Subcutaneous adipose tissue (tissue), 4 donors: Measurements from ENCODE around the gene TPST1. TPM values are rescaled to one million over a fixed set of nuclear protein-coding genes. Genes with fewer than 3 reads are reported as not detected.

Source experiments
- total RNA-seq, 4 donors: library from RNA; depleted of rRNA; stranded (reverse); fragments of >200 nt; gene quantifications; one replicate each; pipeline ENCODE4 v1.1.0, GENCODE V29; 2016
- TF ChIP-seq, protein P1 (sequence below): fragments of 450-650 bp; IDR thresholded peaks from one replicate; pipeline ENCODE4 v1.5.1; 2016; ENCODE audit warnings: low read depth, mild to moderate bottlenecking, control low read depth, antibody characterized with exemption, moderate library complexity

Gene TPST1
- total RNA-seq, 4 donors from 2014 or later, result 20.7 to 41.3 (median 22.6) TPM

DNA sequence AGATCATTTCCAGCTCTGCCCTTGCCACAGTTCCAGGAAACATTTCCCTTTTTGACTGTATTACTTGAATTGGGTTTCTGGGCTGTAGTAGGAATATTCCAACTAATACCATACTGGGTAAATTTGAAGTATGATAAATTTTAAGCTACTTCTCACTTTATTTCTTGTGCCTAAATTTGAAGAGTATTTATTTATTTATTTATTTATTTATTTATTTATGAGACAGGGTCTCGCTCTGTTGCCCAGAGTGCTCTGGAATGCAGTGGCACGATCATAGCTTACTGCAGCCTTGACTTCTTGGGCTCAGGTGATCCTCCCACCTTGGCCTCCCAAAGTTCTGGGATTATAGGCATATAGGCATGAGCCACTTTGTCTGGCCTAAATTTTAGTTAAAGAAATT lies 105.5 kb downstream of the TPST1 start:
- TF ChIP-seq, protein P1, sequence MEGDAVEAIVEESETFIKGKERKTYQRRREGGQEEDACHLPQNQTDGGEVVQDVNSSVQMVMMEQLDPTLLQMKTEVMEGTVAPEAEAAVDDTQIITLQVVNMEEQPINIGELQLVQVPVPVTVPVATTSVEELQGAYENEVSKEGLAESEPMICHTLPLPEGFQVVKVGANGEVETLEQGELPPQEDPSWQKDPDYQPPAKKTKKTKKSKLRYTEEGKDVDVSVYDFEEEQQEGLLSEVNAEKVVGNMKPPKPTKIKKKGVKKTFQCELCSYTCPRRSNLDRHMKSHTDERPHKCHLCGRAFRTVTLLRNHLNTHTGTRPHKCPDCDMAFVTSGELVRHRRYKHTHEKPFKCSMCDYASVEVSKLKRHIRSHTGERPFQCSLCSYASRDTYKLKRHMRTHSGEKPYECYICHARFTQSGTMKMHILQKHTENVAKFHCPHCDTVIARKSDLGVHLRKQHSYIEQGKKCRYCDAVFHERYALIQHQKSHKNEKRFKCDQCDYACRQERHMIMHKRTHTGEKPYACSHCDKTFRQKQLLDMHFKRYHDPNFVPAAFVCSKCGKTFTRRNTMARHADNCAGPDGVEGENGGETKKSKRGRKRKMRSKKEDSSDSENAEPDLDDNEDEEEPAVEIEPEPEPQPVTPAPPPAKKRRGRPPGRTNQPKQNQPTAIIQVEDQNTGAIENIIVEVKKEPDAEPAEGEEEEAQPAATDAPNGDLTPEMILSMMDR, result no peak

DNA sequence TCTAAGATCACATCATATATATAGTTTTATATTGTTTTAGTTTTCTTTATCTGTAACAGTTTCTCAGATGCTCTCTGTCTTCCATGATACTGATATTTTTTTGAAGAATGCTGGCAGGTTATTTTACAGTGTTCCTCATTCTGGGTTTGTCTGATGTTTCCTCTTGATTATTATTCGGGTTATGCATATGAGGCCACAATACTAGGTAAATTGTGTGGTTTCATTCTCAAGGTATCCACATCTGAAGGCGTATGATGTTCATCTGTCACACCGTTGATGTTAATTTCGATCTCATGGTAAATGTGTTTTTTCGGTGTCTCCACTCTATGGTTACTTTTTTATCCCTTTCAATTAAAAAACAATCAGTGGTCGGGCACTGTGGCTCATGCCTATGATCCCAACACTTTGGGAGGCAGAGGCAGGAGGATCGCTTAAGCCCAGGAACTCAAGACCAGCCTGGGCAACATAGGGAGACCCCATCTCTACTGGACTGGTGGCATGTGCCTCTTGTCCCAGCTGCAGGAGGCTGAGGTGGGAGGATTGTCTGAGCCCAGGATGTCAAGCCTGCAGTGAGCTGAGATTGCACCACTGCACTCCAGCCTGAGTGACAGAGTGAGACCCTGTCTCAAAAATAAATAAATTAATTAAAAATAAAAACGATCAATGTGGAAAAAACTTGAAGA lies 108.9 kb downstream of the TPST1 start:
- TF ChIP-seq, protein P1, result no peak

DNA sequence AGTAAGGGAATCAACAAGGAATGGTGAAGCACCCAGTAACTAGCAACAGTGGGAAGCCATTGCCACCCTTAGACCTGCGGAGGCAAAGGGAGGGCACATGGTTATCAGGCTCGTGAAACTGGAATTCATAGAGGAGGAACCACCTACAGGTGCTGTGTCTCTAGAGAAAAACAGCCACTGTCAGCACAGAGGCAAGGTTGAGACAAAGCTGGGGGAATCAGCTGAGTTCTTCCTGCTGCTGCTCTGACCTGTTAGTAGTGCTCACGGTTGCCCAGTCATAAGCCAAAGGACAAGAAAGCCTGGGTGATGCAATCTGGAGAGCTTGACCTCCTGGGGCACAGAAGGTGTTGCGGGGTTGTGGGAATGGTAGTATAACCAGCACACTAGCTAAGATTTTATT lies 110.1 kb downstream of the TPST1 start:
- TF ChIP-seq, protein P1, result no peak

DNA sequence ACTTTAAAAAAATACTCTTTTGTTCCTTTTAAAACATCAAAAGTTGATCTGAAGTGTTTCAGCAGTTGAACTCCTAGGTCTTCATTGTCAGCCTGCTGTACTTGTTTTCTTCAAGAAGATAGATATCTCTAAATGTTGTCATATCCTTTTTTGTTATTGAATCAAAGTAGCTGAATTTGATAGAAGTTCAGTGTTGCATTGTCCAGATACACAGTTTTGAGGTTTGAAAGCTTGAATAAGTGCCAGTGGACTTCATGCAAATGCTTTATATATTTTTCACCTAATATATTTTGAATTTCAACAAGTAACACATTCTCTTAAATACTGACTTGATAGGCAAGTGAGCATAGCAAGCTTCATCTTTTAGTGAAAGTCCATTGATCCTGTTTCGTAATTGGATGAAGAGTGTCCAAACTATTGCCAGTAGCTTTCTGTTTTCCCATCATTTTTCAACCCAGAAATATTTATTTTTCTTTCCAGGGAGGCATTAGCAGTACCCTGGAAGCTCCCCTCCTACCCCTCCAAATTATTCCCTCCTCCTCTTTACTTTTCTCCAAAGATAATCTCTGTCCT lies 114.4 kb downstream of the TPST1 start:
- TF ChIP-seq, protein P1, result no peak

DNA sequence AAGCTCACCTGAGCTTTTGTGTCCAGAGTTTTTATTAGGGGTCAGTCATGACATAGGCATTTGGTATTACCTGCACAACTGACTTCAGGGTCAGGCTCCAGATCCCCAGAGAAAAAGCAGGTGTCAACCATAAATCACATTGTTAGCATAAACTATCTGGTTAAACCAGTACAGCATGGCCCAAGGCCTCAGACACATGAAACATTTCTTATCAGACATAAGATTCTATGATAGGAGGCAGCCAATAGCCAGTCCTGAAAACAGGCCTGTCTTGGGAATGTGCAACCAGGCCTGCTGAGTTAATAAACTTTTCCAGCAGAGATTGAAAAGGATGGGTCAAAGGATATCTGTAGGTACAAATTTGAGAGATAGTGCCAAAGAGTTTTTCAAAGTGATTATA lies 116.1 kb downstream of the TPST1 start:
- TF ChIP-seq, protein P1, result no peak

DNA sequence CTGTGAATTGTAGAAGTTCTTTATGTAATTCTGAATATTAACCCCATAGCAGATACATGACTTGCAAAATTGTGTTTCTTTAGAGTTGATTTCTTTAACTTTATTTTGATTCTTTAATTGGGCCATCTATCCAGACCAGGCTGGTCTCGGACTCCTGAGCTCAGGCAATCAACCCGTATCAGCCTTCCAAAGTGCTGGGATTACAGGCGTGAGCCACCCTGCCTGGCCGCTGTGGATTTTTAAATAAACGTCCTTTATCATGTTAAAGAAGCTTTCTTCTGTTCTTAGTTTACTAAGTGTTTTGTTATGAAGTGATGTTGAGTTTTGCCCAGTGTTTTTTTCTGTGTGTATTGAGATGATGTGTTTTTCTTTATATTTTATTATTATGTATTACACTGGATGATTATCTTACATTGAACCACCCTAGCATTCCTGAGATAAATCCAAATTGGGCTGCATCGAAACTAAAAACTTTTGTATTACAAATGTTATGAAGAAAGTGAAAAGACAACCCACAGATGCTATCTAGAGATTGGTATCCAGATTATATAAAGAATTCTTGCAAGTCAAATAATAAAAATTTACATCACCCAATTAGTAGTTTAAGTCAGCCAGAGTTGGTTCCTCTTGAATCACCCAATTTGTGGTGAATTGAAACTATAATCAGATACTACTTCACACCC lies 118.1 kb downstream of the TPST1 start:
- TF ChIP-seq, protein P1, result no peak

DNA sequence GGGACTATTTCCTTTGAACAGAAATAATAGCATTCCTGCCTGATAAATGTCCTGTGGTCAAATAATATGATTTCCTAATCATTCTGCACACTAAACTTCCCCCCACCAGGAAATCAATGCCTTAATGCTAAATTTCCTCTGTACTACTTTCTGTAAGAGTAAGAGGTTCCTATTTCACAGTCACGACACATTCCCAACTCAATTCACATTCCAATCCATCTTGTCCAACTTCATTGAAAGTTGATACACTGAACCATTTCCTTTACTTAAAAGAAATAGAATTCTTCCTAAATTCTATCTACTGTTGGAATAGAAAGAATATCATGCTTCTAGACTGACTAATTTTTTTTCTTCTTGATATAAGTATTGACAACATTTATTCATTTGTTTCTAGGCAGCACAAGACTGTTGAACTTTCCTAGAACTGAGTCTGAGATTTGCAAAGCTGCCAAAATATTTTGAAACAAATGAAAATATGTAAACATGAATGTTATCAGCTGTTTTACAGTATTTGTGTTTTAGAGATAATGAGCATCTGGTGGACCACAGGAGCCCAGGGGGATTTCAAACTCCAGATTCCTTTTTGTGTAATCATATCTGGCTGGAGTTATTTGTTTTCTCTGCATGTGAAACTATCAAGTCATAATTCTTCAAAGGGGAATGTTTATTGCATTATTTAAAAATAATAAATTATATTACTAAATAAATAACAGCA lies 121.5 kb downstream of the TPST1 start:
- TF ChIP-seq, protein P1, result no peak
